A549 treated with GW870086 at 1 μM for 4 hours (cell line): ENCODE data around the gene DLG5. TPM values are rescaled to one million over a fixed set of nuclear protein-coding genes. Genes with fewer than 3 reads are reported as not detected.

Experiments
- total RNA-seq: library from RNA; stranded (reverse); fragments of 200-300 nt; extraction: Qiagen RNA extraction; gene quantifications from 5 replicates; pipeline ENCODE4 v1.2.3, GENCODE V29; 2022; ENCODE audit warnings: low read depth

The DLG5 gene
- 28.9 to 35.7 TPM (median 33.1 TPM) in 5 replicates for total RNA-seq

GRCh38 chr10:77926566-77927401 lies at the start of gene DLG5:
Gene DLG5, minus strand, starts transcription at chr10:77926755. Its CDS starts 235 bp downstream, at chr10:77926520.

Other genes with a start within 250 kb of the DLG5 start
- 12.2 to 14.2 TPM (median 13.7 TPM) in 5 replicates for gene POLR3A, start 102.8 kb upstream of the DLG5 start, total RNA-seq
- gene RPS24, start 107.1 kb upstream of the DLG5 start, total RNA-seq: 2,682 to 4,006 TPM (median 2,926 TPM) in 5 replicates